Stimulated activated CD4-positive, alpha-beta T cell treated with anti-CD3 and anti-CD28 coated beads, TNF-alpha, amount 100 ng/mL, for 48 hours (primary cell): ENCODE results near the gene USO1.
"Not testable (repeated sequence)": the region's sequence is repeated elsewhere in the genome, so short reads cannot be mapped to it uniquely, and the experiment has no call there.

Experiments used
- DNase-seq, 3 donors: peaks; one replicate each; pipeline ENCODE4 v3.0.0-alpha.2; 2020; ENCODE audit warnings: low read depth in 3 of 3

USO1 gene

GRCh38 chr4:75710246-75710645 is 14.1 kb upstream of the USO1 start:
- DNase-seq: no peak

- no peak for DNase-seq
These were observed 10.4 kb upstream of the USO1 start for GRCh38 chr4:75714011-75714410.

DNA sequence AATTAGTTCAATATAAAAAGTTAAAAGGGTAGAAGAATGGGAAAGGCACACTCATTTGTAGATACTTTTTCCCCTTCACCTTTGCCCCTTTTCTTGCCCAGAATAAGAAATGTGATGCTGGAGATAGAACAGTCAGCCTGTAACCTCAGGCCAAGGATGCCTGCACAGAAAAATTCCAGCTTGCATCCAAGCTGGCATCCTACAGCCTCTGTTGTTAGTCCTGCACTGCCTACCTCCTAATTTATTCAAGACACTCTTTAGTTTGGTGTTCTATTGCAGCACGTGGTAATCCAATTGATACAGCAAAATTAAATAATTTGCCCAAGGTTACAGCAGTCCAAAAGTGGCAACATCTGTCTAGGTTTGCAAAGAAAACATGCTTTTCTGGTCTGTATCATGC is 9.7 kb upstream of the USO1 start:
- DNase-seq: no peak

GRCh38 chr4:75715105-75715799 is 9.1 kb upstream of the USO1 start:
- no peak for DNase-seq

GRCh38 chr4:75716054-75716453 is 8.3 kb upstream of the USO1 start:
- DNase-seq: not testable (repeated sequence)

DNA sequence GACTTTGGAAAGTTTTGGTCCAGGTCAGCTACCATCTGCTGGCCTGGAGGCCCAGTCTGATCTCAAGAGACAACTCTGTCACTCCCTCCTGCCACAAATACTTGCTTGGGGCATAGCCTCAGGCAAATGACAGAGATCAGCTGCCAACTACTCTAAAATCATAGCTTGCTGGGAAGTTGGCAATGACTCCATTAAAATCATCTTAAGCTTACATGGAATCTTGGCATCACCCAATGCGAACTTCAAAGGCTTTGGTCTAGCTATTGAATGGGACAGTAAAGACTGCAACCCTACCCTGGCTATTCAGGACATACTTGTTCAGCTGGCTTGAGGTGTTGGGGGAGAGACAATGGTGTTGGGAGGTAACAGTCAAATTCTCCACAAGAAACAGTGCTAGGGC is 7.0 kb upstream of the USO1 start:
- no peak for DNase-seq

- no peak for DNase-seq
These were observed 5.8 kb upstream of the USO1 start for GRCh38 chr4:75718529-75718928.

DNA sequence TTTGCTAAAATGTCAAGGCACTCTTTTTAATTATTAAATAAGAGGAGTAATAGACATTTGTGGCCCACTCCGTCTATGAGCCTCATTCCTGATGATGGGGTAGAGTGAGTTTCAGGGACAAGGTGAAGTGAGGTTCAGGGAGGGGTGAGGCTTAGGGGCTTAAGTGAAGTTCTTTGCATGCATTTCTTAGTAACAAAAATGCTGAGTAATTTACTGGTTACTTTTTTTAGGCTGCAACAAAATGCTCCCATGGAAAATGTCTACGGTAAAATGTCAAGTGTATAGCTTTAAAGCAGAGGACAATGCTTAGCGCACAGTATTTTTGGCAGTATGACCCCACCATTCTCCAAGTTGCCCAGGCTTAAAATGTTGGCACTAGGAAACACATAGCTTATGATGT is 2.0 kb upstream of the USO1 start:
- DNase-seq: no peak

DNA sequence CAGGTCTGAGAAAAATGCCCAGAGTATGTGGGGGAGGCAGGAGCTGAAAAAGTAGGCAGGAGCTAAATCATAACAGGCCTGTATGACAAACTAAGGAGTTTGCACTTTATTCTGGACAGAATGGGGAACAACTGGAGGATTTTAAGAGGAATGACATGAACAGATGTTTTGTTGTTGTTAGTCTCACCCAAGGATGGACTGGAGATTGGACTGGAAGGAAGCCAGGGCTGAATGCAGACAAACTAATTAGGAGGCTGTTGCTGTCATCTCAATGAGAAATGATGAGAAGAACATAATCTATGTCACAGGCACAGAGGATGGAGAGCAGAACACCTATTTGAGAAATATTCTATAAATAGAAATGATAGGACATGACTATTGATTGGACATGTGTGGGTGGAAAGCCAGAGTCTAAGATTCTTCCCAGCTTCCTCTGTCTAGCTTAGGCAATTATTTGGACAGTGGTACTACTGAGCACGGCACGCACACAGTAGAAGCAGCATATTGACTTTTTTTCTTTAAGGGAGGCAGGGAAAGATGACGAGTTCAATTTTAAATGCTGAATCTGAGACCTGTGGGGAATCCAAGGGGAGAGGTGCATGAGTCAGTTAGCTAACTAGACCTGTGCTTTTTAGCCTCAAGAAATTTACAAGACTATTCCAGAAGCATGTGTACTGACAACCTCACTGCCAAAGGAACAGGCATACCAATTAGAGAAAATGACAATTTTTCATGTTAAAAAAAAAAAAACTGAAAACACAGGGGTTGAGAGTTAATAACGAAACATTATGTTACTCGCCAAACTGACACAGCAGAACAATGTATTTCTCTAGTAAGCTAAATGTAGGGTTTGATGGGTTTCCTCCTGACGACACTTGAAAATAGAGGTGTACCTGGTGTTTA is 963 bp upstream of the USO1 start:
- DNase-seq: no peak

DNA sequence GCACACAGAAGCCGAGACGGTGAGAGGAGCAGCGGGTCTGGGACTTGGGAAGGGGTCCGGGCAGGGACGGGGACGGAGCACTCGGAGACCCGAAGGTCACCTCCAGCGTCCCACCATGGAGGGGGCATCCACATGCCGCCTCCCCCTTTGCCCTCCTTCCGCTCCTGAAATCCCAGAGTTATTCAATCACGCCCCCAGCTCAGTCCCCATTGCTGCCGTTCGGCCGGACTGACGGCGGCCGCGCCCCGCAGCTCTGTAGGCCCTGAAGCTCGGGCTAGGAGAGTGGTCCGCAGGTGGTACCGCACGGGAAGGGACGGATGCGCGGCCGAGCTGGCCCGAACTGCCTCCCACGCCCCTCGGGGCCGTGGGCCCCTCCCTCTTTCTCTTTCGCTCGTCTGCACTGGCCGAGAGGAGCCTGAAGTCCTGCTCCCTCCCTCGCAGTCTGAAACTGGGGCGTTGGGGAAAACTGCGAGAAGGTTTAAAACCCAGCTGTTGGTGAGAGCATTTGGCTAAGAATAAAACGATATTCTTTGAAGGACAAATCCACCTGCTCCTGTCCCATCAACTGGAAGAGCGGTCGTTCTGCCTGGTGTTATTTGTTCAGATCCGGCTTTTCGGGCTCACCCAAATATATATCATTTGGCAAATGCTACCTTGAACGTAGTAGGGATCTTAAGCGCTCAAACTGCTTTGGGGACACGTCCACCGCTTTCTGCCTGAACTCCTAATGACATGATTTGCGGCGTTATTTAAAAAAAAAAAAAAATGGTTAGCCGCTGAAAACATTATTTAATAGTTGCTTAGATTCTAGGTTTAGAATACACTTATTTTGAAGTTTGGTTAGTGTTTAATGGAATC is 719 bp downstream of the USO1 start:
- DNase-seq: peak; percentile 27 to 47 (median 42)

- not testable (repeated sequence) for DNase-seq
These were observed 1.7 kb downstream of the USO1 start for GRCh38 chr4:75725942-75726538.

DNA sequence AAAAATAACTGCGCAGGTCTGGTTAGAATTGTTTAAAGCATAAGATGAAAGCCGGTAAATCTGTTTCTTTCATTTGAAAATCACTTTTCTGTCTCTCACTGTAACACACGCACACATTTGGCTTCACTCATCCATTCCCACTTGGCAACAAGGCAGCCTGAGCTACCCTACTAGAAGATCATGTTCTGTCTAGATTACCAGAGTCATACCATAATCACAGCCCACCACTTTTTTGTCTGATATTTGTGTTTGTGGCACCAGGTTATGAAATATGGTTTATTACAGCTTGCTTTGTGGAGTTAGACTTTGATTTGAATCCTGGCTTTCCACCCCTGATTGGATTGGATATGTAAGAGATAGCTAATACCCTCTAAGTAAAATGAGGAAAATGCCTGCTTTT is 2.2 kb downstream of the USO1 start:
- no peak for DNase-seq

DNA sequence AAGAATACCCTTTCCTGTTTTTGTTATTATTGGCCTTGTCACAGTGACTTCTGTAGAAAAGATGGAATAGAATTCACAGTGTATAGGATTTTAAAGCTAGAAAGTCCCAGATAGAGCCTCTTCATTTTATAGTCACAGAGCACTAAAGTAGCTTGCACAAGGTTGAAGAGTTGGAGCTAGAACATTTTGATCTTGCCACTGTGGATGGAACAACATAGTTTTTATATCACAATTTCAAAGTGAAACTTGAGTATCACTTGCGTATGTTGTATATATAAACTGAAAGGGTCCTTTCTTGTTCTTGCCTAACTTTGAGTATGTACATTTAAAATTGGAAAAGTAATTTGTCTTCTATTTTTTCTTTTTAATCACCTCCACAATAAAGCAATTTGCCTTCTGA is 2.7 kb downstream of the USO1 start:
- no peak for DNase-seq

DNA sequence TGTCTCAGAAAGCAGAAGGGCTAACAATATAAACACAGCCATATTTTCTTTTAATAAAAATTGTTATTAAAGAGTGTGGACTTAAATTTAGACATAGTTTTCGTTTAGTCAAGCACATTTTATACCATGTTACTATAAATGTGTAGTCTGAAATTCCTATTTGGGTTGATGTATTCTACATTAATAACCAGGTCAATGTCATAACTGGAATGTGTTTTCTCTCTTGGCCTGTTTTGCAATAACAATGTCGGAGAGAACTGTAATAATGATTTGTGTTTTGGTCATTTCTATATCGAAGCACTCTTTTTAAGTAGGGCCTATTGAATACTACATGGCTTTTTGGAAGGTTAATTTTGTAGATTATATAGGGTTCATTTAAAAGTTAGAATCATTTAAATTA is 5.5 kb downstream of the USO1 start:
- DNase-seq: no peak

DNA sequence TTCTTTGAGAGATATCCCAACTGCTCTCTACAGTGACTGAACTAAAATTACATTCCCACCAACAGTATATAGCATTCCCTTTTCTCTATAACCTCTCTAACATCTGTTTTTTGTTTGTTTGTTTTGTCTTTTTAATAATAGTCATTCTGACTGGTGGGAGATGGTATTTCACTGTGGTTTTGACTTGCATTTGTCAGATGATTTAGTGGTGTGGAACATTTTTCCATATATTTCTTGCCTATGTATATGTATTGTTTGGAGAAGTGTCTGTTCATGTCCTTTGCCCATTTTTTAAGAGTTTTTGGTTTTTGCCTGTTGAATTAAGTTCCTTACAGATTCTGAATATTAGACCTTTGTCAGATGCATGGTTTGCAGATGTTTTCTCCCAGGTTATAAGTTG is 9.0 kb downstream of the USO1 start:
- DNase-seq: no peak

- DNase-seq: no peak
These were observed 11.1 kb downstream of the USO1 start for GRCh38 chr4:75735525-75735924.

DNA sequence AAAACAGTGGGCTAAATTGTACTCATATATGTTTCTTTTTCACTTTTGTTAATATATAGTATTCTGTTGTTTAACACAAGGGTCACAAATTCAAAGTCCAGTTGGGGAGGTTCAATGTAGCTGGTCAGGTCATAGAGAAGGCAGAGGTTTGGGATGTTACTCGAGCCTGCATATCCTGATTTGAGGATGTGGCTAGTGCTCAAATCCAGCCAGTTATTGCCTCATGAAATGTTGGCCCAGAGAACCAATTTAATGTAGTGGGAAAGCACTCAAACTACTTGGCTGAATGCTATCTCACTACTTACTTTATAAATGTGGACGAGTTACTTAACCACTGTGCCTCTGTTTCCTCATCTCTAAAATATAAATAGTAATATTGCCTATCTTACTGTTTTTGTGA is 12.5 kb downstream of the USO1 start:
- DNase-seq: no peak

GRCh38 chr4:75737398-75737797 is 13.0 kb downstream of the USO1 start:
- DNase-seq: no peak

- DNase-seq: no peak
These were observed 16.6 kb downstream of the USO1 start for GRCh38 chr4:75741027-75741426.

GRCh38 chr4:75742451-75742850 is 18.1 kb downstream of the USO1 start:
- no peak for DNase-seq

DNA sequence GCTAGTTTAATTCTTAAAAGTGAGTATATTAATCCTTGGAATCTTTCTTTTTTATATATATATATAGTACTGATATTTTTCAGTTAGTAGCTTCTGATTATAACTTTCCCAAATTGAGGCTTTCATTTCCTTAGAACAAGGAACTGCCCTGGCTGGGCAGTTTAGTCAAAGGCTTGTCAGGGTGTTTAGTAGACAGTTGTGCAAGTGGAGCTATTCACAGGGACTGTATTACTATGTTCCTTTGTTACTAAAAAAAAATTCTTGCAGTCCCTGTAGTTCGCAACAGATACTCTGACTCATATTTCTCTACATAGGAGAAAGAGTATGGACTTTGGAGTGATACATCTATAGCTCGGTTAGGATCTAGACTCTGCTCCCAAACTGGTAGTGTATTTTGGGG is 20.8 kb downstream of the USO1 start:
- no peak for DNase-seq

- DNase-seq: no peak
These were observed 21.4 kb downstream of the USO1 start for GRCh38 chr4:75745721-75746199.
